RCC 7860 (cell line): ENCODE data around the gene CMTM6.
"Not testable (repeated sequence)": the region's sequence is repeated elsewhere in the genome, so short reads cannot be mapped to it uniquely, and the experiment has no call there.

Experiments
- DNase-seq: peaks from one replicate; pipeline ENCODE4 v3.0.0-alpha.2; 2015; ENCODE audit warnings: low spot score
- FAIRE-seq: peaks from 2 replicates; lab custom pipeline; 2012; peaks lifted over from hg19 to GRCh38; lab: Jason Lieb, UNC

Gene CMTM6, protein sequence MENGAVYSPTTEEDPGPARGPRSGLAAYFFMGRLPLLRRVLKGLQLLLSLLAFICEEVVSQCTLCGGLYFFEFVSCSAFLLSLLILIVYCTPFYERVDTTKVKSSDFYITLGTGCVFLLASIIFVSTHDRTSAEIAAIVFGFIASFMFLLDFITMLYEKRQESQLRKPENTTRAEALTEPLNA

GRCh38 chr3:32502118-32502945 lies at the start of gene CMTM6:
CMTM6 (minus strand) TSS chr3:32502852; CDS start chr3:32502745, 107 bp downstream.
- peak; percentile 61 for DNase-seq
- no peak for FAIRE-seq

- FAIRE-seq (no peak), DNase-seq (no peak)
Observed at GRCh38 chr3:32552013-32552412, 49.4 kb upstream of the CMTM6 start.

GRCh38 chr3:32551496-32551895 lies 48.8 kb upstream of the CMTM6 start:
- FAIRE-seq: no peak
- no peak for DNase-seq

GRCh38 chr3:32551087-32551486 lies 48.4 kb upstream of the CMTM6 start:
- DNase-seq (no peak), FAIRE-seq (peak; percentile 65)

DNA sequence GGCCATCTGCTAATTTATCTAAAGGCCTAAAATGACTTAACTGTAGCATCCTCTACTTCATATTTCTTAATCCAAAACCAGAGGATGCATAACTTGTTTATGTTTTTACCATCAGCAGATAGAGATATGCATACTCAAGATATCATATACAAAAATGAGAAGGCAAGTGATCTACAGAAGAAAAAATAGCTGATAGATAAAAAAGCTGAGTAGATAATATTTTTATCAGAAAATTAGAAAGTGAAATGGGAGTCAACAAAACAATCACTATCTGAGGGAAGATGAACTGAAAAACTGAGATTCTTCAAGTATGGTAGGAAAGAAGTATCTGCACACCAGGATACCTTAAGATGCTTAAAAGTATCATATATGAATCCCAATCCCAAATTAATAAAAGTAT lies 42.7 kb upstream of the CMTM6 start:
- no peak for FAIRE-seq
- no peak for DNase-seq

DNA sequence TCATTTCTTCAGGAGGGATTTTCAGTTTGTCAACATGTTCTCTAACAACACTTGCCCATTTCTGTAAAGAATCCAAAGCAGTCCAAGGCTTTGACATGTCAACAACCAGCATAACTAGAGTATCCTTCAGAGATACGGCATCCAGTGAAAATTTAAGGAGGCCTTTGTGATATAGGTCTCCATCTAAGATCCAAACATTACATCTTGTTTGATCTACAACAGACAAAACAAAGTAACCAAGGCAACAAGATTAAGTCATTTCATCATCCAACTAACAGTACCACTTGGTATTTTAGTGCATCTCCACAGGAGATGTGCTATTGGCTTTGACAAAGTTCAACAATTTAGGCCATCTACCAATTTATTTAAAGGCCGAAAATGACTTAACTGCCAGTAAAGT lies 42.2 kb upstream of the CMTM6 start:
- FAIRE-seq (no peak), DNase-seq (no peak)

- FAIRE-seq (no peak), DNase-seq (no peak)
Observed at GRCh38 chr3:32542807-32543206, 40.2 kb upstream of the CMTM6 start.

GRCh38 chr3:32540899-32541298 lies 38.2 kb upstream of the CMTM6 start:
- FAIRE-seq (no peak), DNase-seq (no peak)

DNA sequence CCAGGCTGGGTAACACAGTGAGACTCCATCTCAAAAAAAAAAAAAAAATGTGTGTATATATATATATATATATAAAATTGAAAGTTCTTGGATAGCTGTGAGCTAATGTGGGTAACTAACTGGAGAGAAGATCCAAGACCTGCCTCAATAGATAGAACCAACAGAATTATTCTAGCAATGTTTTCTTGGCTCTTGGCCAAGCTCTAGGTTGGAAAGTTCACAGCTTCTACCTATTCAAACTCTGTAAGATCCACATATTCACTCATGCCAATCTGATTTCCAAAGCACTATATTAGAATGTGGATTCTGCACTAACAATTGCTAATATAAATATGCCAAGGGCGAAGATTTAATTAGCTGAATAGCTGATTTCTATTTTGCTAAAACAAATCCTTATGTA lies 29.8 kb upstream of the CMTM6 start:
- DNase-seq: no peak

GRCh38 chr3:32531010-32531647 lies 28.5 kb upstream of the CMTM6 start:
- FAIRE-seq (no peak), DNase-seq (no peak)

More for the DNA sequence above, 29.8 kb upstream of the CMTM6 start:
- no peak for FAIRE-seq

DNA sequence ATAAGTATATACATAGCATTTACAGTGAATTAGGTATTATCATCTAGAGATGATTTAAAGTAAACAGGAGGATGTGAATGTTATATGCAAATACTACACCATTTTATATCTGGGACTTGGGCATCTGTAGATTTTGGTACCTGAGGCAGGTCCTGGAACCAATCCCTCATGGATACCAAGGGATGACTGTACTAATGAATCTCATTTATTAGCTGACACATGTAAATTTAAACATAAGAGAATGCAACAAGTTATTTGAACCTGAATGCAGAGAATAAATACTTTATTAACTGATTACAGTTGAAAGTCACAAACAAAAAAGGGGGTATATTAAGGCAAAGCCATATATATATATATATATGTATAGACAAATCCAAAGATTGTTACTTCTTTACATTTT lies 23.1 kb upstream of the CMTM6 start:
- DNase-seq: no peak
- FAIRE-seq: no peak

DNA sequence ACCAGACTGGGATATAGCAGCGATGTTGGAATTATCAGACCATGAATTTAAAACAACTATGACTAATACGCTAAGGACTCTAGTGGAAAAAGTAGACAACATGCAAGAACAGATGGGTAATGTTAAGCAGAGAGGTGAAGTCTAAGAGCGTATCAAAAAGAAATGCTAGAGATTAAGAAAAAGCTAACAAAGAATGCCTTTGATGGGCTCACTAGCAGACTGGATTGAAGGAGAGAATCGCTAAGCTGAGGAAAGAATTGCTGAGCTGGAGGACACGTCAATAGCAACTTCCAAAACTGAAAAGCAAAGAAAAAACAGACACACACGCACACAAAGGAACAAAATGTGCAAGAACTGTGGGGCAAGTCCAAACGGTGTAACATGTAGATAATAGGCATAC lies 20.0 kb upstream of the CMTM6 start:
- no peak for DNase-seq
- no peak for FAIRE-seq

DNA sequence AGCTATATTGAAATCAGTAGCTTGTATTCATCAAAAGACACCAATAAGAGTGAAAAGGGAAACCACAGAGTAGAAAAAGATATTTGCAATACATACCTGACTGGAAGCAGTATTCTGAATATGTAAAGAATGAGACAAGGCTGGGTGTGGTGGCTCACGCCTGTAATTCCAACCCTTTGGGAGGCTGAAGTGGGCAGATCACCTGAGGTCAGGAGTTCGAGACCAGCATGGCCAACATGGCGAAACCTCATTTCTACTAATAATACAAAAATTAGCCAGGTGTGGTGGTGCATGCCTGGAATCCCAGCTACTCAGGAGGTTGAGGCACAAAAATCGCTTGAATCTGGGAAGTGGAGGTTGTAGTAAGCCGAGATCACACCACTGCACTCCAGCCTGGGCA lies 16.3 kb upstream of the CMTM6 start:
- not testable (repeated sequence) for FAIRE-seq, DNase-seq

DNA sequence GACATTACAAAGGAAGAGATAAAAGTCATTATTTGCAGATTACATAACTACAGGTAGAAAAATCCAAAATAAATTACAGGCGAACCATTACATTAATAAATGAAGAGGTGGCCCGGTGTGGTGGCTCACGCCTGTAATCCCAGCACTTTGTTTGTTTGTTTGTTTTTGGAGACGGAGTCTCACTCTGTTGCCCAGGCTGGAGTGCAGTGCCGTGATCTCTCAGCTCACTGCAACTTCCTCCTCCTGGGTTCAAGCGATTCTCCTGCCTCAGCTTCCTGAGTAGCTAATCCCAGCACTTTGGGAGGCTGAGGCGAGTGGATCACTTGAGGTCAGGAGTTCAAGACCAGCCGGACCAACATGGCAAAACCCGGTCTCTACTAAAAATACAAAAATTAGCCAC lies 14.1 kb upstream of the CMTM6 start:
- FAIRE-seq, DNase-seq: not testable (repeated sequence)

DNA sequence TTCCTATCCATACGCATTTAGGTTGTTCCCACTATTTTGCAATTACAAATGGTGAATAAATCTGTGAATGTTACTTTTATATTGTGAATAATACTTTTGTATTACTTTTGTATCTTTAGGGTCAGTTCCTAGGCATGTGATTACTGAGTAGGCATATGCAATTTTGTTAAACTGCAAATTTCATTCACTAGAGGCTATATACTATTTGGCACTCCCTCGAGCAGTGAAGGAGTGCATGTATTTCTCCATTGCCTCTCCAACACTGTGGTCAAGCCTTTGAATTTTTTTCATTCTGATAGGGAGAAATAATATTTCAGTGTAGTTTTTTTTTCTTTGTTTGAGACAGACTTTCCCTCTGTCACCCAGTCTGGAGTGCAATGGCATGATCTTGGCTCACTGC lies 8.4 kb upstream of the CMTM6 start:
- FAIRE-seq: no peak
- DNase-seq: no peak

DNA sequence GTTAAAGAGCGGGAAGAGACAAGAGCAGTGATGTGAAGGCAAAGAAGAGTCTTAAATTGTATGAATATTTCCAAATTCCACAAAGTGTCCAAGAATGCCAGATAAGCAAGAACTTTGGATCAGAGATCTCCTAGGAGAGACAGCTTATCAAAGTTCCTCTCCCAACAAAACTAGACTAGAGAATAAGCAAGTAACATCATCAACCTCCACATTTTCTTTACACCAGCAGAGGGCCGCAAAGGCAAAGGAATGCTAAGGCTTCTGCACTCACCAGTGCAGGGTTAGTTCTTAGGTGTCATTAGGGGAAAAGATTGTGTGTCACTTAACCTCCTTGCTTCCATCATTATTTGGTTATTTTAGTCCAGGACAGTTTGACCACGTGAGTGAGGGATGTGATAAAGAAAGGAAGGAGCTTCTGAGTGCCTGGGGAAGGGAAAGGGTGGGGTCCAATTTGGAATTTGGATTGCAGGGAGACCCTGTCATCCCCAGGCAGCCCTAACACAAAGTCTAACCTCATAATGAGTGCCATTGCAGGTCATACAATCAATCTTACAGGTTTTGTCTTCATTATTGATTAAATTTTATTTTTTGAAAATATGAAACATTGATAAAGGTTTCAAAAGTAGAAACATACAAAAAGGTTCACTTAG lies 7.5 kb upstream of the CMTM6 start:
- peak; percentile 49 for DNase-seq
- peak; percentile 32 for FAIRE-seq

- FAIRE-seq (no peak), DNase-seq (no peak)
Observed at GRCh38 chr3:32508711-32509110, 6.1 kb upstream of the CMTM6 start.

DNA sequence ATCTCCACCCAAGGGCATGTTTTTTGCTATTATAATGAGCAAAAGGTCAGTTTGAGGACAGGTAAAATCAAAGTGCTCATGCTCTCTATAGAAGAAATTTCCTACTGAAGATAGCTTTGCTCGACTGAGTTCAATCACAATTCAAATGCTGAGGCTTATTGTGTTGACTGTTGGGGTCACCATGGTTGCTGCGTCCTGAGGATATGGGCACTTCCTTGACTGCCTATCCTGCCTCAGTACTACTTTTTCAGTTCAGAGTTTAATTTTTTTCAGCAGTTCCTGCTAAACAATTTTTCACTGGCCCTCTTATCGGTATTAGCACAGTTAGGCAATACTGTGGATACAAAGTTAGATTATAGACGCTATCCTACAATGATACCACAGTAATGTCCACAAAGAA lies 3.8 kb upstream of the CMTM6 start:
- DNase-seq (no peak), FAIRE-seq (no peak)

- FAIRE-seq (no peak), DNase-seq (no peak)
Observed at GRCh38 chr3:32502946-32503286, 264 bp upstream of the CMTM6 start.

GRCh38 chr3:32501783-32502117 lies 902 bp downstream of the CMTM6 start:
- no peak for DNase-seq
- peak; percentile 27 for FAIRE-seq

DNA sequence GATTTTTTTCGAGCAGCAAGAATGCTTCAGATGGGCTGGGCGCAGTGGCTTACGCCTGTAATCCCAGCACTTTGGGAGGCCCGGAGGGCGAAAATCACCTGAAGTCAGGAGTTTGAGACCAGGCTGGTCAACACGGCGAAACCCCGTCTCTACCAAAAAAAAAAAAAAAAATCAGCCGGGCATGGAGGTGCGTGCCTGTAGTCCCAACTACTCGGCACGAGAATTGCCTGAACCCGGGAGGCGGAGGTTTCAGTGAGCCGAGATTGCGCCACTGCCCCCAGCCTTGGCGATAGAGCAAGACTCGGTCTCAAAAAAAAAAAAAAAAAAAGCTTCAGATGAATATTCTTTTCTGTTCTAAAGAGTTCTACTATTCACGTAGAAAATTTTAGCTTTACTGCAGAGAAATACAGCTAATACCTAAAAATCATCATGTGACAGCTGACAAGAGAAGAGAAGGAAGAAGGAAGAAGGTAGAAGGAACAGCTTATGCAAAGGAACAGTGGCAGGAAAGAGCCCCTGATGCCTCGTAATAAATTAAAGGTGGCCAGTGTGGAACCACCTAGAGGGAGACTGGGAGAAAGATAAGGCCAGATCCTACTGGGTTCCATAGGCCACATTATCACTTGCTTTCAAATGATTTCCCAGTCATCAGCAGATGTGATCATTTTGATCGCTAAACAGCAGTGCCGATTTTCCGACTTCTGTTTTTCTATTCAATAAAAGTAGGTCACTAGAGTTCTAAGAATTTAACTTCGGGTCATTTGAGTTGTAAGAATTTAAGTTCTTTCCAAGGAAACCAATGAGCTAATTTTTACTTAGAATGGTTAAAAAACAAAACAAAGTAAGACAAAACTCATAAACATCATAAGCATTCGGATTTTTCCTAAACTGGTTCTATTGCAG lies 1.5 kb downstream of the CMTM6 start:
- no peak for FAIRE-seq
- DNase-seq: no peak
